Epithelial cell of esophagus (primary cell): ENCODE measurements around the gene ZNF277.

ENCODE experiments used
- DNase-seq: peaks from one replicate; pipeline ENCODE4 v3.0.0; 2010; ENCODE audit warnings: low read depth
- H3K4me3 ChIP-seq: 2 replicates; pipeline ENCODE4 v1.5.1; 2011; ENCODE audit warnings: mild to moderate bottlenecking, low read length, control low read depth
- TF ChIP-seq, protein P1 (sequence below): IDR thresholded peaks from 2 replicates; pipeline ENCODE4 v1.5.1; 2011; ENCODE audit warnings: low read depth, mild to moderate bottlenecking, low read length, control low read depth, inconsistent platforms; ENCODE audit not compliant: insufficient read depth; ENCODE audit errors: missing control alignments

The ZNF277 gene

DNA sequence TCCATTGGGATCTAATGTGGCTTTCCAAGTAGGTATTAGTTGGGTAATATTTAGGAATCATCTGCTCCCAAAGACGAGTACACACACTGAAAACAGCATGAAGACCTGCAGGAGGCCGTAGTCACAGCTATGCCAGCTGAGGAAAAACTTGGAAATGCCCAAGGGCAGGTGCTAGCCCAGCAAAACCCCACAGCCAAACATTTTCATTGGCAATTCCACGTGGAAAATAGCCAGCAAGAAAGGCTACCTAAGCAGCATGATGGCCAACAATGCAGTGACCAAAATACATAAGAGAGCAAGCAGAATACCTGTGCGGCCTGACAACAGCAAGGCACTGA lies 33.0 kb upstream of the ZNF277 start:
- TF ChIP-seq, protein P1, sequence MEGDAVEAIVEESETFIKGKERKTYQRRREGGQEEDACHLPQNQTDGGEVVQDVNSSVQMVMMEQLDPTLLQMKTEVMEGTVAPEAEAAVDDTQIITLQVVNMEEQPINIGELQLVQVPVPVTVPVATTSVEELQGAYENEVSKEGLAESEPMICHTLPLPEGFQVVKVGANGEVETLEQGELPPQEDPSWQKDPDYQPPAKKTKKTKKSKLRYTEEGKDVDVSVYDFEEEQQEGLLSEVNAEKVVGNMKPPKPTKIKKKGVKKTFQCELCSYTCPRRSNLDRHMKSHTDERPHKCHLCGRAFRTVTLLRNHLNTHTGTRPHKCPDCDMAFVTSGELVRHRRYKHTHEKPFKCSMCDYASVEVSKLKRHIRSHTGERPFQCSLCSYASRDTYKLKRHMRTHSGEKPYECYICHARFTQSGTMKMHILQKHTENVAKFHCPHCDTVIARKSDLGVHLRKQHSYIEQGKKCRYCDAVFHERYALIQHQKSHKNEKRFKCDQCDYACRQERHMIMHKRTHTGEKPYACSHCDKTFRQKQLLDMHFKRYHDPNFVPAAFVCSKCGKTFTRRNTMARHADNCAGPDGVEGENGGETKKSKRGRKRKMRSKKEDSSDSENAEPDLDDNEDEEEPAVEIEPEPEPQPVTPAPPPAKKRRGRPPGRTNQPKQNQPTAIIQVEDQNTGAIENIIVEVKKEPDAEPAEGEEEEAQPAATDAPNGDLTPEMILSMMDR: no peak
- no peak for DNase-seq
- no peak overlapping the region for H3K4me3 ChIP-seq

DNA sequence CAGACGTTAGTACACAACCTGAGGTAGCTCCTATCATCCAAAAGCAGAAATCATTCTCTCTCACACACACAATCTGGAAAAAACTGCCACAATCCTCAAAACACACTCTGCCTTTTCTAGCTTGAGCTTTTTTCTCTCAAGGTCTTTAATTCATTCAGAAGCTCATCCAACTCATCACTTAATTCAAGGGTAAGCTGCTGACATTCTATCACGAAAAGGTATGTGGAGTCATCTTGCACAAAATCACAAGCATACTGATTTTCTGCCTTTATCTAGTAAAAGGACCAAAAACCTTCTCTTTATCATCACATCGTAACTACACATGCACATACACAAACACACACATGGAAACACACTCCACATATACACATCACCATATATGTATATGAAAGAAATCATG lies 32.3 kb upstream of the ZNF277 start:
- DNase-seq: no peak
- TF ChIP-seq, protein P1: no peak
- no peak overlapping the region for H3K4me3 ChIP-seq

DNA sequence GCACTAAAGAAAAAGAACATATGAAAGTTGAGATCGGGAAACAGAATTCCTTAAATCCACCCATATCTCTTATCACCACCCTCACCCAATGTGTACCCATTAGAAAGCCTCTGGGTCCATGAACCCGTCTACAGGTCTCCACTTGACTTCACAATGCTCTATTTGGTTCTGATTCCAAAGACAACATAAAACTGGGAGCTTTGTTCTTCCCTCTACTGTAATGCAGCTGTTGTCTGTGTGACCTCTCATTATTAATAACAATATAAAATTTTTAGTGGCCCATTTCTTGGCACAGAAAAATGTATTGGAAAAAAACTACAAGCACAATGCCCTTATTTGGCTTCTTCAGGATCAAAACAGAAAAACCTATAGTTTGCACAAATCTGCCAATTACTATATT lies 30.3 kb upstream of the ZNF277 start:
- no peak for DNase-seq
- TF ChIP-seq, protein P1: no peak
- no peak overlapping the region for H3K4me3 ChIP-seq

DNA sequence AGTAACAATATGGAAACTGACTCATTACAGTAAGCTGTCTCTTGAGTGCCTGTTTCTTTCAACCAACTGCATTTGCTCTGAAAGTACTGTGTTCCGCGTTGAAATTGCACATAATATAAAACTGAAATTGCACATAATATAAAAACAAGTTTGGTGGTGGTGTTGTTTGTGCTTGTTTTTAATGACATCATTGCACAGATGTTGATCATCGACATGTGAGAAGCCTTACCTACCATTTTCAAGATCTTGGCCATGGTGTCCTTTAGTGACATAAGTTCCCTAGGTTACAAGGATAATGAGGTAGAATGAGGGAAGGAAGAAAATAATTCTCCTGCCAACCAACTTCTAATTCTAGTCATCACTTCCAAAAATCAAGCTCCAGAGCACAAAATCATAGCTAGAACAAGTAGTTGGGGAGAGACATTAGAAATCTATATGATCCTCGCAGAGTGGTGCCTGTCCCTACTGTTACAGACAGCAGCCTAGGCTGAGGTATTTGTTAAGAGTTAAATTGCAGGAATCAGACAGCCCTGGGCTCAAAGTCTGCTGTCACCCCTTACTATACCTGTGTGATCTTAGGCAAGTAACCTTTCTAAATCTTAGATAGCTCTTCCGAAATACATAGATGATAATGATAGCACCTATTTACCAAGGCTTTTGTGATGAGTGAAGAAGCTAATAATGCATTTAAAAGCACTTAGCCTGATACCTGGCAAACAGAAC lies 29.6 kb upstream of the ZNF277 start:
- H3K4me3 ChIP-seq: no peak overlapping the region
- TF ChIP-seq, protein P1: no peak
- DNase-seq: no peak

DNA sequence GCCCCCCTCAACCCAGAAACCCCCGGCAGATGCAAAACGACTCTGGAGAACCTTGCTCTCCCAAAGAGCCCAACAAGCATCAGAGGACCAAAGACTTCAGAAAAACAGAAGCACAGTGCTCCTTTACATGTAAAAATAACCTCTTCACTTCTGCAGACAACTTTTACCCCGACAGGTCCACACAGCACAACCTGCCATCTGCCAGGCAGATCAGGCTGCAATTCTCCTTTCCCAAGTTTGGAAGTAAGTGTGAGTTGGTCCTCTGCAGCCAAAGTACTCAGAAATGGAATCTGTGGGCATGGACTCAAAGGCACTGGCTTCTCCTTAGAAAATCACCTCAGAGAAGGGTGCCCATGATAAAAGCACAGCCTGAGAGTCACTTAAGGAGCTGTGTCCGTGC lies 26.3 kb upstream of the ZNF277 start:
- TF ChIP-seq, protein P1: no peak
- no peak for DNase-seq
- H3K4me3 ChIP-seq: no peak overlapping the region

DNA sequence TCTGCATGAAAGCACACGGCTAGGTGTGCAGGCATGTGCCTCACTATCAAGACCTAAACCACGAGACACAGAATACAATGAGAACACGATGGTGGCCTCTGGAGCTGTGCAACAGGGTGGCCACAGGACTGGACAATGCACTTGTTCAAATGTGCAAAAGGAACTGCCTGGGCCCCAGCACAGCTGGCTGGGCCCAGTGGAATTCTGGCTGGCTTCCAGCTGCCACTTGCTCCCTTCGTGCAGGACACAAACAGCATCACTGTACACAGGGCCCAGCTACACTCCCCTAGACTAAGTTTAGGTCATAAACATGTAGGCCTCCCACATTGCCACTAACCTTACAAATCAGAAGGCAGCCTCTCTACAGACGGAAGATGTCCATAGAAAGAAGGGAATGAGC lies 23.7 kb upstream of the ZNF277 start:
- DNase-seq: no peak
- TF ChIP-seq, protein P1: no peak
- no peak overlapping the region for H3K4me3 ChIP-seq

DNA sequence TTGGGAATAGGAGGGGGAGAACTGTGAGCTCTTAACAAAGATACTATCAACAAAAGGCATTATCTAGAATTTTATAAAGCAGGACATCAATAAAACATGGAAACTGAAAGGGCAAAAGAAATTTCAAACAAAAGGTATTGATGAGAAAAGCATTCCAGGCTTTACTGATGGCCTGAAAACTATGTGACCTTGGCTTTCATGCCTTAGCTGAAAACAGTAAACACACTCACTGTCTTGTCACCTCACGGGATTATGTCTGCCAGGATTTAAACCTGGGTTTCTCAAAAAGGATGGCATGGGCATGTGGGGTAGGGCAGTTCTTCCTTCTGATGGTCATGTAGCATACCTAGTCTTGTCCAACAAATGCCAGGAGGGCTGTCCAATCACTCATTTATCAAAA lies 23.2 kb upstream of the ZNF277 start:
- H3K4me3 ChIP-seq: no peak overlapping the region
- TF ChIP-seq, protein P1: no peak
- no peak for DNase-seq
